ENCODE data around the gene FAM53A. TPM values are rescaled to one million over a fixed set of nuclear protein-coding genes. Genes with fewer than 3 reads are reported as not detected.

Gene FAM53A
- total RNA-seq, 1 donor, result 0.86 TPM

GRCh38 chr4:1640190-1640589, 43.9 kb downstream of the FAM53A start:
- no peak for DNase-seq (ENCODE audit: low read depth)
- no peak overlapping the region for H3K4me3 ChIP-seq (ENCODE audit: low read depth, low read length)
- TF ChIP-seq CTCF (IDR thresholded peaks at IDR 0.05; ENCODE audit: insufficient read depth, low read depth, low read length), result no peak

DNA sequence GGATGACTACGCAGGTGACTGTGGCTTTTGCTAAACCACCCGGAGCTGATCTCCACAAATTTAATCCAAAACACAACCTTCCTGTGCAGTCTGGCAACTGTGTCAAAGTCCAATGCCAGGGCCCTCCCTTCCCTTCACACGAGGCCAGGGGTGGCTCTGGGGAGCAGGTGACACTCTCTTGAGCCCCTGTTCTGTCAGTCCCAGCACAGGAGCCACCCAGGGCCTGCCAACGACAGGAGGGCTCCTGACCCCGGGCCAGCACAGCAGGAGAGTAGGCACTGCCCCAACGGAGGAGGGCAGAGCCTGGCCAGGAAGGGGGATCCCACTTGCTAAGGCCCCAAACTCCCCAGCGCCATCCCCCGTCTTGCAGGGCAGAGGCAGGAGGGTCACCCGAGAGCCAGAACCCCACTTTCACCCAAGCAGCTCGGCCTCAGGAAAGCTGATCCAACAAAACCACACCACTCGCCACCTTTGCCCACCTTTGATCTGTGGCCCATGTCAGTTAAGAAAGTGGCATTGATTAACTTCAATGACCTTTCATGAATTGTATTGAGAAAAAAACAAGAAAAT, 44.7 kb downstream of the FAM53A start:
- DNase-seq (ENCODE audit: low read depth), result no peak
- H3K4me3 ChIP-seq (ENCODE audit: low read depth, low read length), result no peak overlapping the region
- no peak for TF ChIP-seq CTCF (IDR thresholded peaks at IDR 0.05; ENCODE audit: insufficient read depth, low read depth, low read length)

- H3K4me3 ChIP-seq (ENCODE audit: low read depth, low read length), result no peak overlapping the region
- no peak for TF ChIP-seq CTCF (IDR thresholded peaks at IDR 0.05; ENCODE audit: insufficient read depth, low read depth, low read length)
- no peak for DNase-seq (ENCODE audit: low read depth)
Observed at GRCh38 chr4:1638873-1639272, 45.2 kb downstream of the FAM53A start.

DNA sequence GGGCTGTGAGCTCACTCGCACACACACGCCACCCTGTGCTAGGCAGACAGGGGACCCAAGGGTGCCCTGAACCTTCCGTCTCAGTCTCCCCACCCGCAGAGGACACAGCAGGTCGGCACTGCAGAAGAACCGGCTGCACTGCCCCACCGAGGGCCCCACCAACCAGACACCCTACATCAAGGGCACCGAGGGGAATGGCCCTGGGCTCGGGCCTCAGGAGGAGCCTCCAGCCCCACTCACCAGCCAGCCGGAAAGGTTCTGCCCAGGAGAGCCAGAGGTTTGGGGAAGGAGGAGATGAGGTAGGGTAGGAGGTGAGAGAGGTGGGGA, 45.9 kb downstream of the FAM53A start:
- no peak for TF ChIP-seq CTCF (IDR thresholded peaks at IDR 0.05; ENCODE audit: insufficient read depth, low read depth, low read length)
- no peak for DNase-seq (ENCODE audit: low read depth)
- no peak overlapping the region for H3K4me3 ChIP-seq (ENCODE audit: low read depth, low read length)

GRCh38 chr4:1637580-1638271, 46.4 kb downstream of the FAM53A start:
- no peak for DNase-seq (ENCODE audit: low read depth)
- no peak for TF ChIP-seq CTCF (IDR thresholded peaks at IDR 0.05; ENCODE audit: insufficient read depth, low read depth, low read length)

DNA sequence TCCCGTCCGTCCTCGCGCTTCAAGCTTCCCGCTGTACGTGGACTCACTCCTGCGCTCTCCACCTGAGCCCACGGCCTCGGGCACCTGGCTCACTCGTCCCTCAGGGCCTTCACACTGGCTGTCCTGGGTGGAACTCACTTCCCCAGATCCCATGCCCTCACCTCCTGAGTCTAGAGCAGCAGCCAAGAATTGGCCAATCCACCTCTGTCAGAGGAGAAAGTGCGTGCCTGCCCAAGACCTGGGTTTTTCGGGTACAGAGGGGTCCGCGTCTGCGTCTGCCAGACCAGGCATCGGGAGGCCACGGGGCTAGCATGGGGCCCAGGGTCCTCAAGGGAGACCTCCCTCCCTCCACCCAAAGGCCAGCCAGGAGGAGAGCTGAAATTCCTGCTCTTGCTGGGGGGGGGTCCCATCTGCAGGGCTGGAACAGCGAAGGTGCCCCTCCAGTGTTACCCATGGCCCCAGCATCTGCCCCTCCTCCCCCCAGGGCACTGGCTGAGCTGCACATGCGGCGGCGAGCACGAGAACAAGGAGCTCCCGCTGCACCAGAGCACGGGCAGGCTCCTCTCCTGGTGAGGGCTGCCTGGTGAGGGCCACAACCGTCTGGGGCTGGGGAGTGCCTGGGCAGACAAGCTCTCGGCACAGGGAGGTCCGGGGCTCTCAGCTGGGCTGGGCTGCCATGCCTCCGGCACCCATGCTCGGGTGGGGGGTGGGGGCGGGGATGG, 47.5 kb downstream of the FAM53A start:
- no peak for DNase-seq (ENCODE audit: low read depth)
- H3K4me3 ChIP-seq (ENCODE audit: low read depth, low read length), result no peak overlapping the region
- TF ChIP-seq CTCF (IDR thresholded peaks at IDR 0.05; ENCODE audit: insufficient read depth, low read depth, low read length), result no peak

More at GRCh38 chr4:1637580-1638271, 46.4 kb downstream of the FAM53A start:
- H3K4me3 ChIP-seq (ENCODE audit: low read depth, low read length), result no peak overlapping the region

Measured in fibroblast of villous mesenchyme (primary cell).